Karpas-422 (cell line): ENCODE measurements around the gene KCNJ6. TPM values are rescaled to one million over a fixed set of nuclear protein-coding genes. Genes with fewer than 3 reads are reported as not detected.

Source experiments
- DNase-seq: peaks from one replicate; pipeline ENCODE4 v3.0.0-alpha.2; 2015
- H2AFZ ChIP-seq: fragments of 200-600 bp; sonication (generic); 2 replicates; pipeline ENCODE4 v1.6.1; 2014; ENCODE audit warnings: antibody characterized with exemption, low read length, mixed read lengths
- H3K27ac ChIP-seq: fragments of 200-600 bp; sonication (generic); 2 replicates; pipeline ENCODE4 v1.5.1; 2014; ENCODE audit warnings: mild to moderate bottlenecking, low read length, moderate library complexity
- H3K27me3 ChIP-seq: fragments of 200-600 bp; sonication (generic); 2 replicates; pipeline ENCODE4 v1.6.1; 2014; ENCODE audit warnings: low read length, mixed read lengths
- H3K36me3 ChIP-seq: fragments of 200-600 bp; sonication (generic); 2 replicates; pipeline ENCODE4 v1.6.1; 2014; ENCODE audit warnings: low read length, mixed read lengths; ENCODE audit not compliant: insufficient read depth
- H3K4me1 ChIP-seq: fragments of 200-600 bp; sonication (generic); 2 replicates; pipeline ENCODE4 v1.6.1; 2014; ENCODE audit warnings: mild to moderate bottlenecking, low read length, mixed read lengths
- H3K4me2 ChIP-seq: fragments of 200-600 bp; sonication (generic); 2 replicates; pipeline ENCODE4 v1.6.1; 2014; ENCODE audit warnings: low read length, low read depth, mild to moderate bottlenecking; ENCODE audit not compliant: poor library complexity, severe bottlenecking
- H3K4me3 ChIP-seq: fragments of 200-600 bp; sonication (generic); 2 replicates; pipeline ENCODE4 v1.5.1; 2014; ENCODE audit warnings: mild to moderate bottlenecking, antibody characterized with exemption, low read length, mixed read lengths
- H3K79me2 ChIP-seq: fragments of 200-600 bp; sonication (generic); 2 replicates; pipeline ENCODE4 v1.6.1; 2014; ENCODE audit warnings: mild to moderate bottlenecking, low read length, mixed read lengths
- H3K9ac ChIP-seq: fragments of 200-600 bp; sonication (generic); 2 replicates; pipeline ENCODE4 v1.6.0; 2014; ENCODE audit warnings: low read length
- H3K9me2 ChIP-seq: fragments of 200-600 bp; sonication (generic), shearing (Covaris generic); replicated peaks from 2 replicates; pipeline ENCODE4 v1.6.0; 2014; ENCODE audit warnings: mild to moderate bottlenecking, low read length, moderate library complexity; ENCODE audit not compliant: insufficient read depth
- H3K9me3 ChIP-seq: fragments of 300-700, 200-600 bp; sonication (generic); 2 replicates; pipeline ENCODE4 v1.6.1; 2014; ENCODE audit warnings: low read length, mixed read lengths
- H4K20me1 ChIP-seq: fragments of 200-600 bp; sonication (generic); 2 replicates; pipeline ENCODE4 v1.6.1; 2014; ENCODE audit warnings: mild to moderate bottlenecking, antibody characterized with exemption, low read length, low read depth; ENCODE audit not compliant: insufficient read depth
- total RNA-seq: library from RNA; depleted of rRNA; stranded (reverse); fragments of >200 nt; shearing (Covaris generic); gene quantifications from 2 replicates; pipeline ENCODE4 v1.2.3, GENCODE V29; 2014; ENCODE audit warnings: low replicate concordance

The KCNJ6 gene
- total RNA-seq, 1 experiment from 2014 or later, result not detected

DNA sequence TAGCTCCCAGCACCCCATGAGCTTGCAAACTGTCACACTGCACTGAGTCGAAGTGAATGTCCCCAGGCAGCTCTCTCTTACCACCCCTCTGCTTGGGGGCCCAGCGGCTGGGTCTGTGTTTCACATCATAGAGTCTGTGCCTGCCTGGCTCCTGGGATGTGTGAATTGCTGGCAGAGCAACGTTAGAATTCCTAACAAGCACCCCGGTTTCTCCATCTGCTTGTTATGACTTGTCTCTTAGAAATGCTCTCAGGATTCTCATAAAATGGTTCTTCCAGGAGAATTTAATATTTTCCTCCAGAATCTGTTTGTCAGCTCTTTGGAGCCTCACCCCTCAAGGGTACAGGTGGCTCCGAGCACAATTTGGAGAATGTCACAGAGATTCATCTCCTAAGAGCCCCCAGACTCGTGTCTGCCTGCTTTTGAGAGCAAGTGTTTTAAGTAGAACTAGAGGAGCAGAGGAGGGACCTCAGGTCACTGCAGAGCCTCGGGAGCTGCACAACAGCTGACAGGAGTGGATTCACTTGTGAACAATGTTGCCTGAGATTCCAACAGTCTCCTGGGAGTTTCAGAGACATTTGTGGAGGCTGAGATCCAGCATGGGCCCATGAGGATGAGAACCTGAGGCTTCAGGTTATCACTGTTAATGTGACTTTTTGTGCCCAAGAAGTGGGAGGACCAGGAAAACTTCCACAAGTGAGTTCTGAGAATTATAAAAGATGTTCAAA lies 131.5 kb downstream of the KCNJ6 start:
- Histone ChIP-seq H3K27me3 (no peaks in the 10 kb centered on the region), H4K20me1 (no peaks in the 10 kb centered on the region), H3K4me2 (no peak overlapping the region), H3K9ac (no peak overlapping the region), H3K79me2 (no peaks in the 10 kb centered on the region), H3K27ac (no peak overlapping the region), H2AFZ (no peak overlapping the region), H3K4me1 (no peaks in the 10 kb centered on the region), H3K4me3 (no peak overlapping the region), H3K9me3 (no peaks in the 10 kb centered on the region), H3K9me2 (no peaks in the 10 kb centered on the region), H3K36me3 (no peaks in the 10 kb centered on the region)
- no peak for DNase-seq

DNA sequence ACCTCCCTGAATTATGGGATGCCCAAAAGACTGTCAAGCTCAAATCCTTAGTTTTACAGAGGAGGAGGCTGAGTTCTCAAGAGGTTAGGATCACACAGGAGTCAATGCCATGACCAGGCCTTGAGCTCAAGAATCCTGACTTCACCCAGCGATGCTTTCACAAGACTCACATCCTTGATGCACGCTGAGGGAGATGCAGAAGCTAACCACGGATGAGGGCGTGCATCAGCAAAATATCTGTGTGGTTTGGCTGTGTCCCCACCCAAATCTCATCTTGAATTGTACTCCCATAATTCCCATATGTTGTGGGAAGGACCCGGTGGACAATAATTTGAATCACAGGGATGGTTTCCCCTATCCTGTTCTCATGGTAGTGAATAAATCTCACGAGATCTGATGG lies 133.2 kb downstream of the KCNJ6 start:
- H3K9me3 ChIP-seq, result no peaks in the 10 kb centered on the region

DNA sequence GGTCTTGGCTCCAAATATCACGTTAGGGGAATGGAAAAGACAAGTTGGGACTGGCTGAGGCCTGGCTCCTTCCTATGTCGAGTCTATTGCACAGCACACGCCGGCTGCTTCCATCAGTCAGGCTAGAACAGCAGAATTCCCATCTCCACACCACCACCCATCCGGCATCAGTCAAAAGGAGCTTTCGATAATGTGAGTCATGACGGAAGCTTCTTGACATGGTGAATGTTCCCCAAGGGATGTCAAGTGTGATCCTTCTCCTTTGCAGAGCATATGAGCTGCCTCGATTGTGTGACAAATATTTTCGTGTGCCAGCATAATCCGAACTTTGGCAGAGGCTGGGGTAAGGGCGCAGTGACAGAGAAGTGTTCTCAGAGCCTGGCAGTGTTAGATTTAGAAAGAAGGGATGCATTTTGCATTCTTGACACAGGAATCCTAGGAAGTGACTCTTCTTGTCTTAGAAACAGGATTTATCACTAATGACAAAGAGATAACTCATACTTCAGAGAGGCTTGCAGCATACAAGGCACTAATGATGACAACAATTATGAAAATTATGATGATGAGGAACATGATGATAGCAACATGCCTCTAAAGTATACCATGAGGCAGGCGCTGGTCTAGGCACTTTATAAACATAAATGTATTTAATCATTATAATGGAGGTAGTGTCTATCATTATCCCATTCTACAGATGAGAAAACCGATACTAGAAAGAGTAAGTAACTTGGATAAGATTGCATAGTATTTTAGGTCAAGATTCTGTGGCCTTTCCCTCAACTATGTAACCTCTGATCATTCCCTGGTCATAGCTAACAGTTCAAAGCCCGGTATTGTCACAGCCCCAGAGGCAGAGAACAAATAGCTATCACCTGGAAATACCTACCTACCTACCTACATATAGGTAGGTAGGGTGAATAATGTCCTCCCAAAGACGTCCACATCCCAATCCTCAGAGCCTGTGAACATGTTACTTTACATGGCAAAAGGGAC lies 135.0 kb downstream of the KCNJ6 start:
- H3K27me3 ChIP-seq, result no peaks in the 10 kb centered on the region
- no peak overlapping the region for H3K4me3 ChIP-seq
- H4K20me1 ChIP-seq, result no peaks in the 10 kb centered on the region
- no peaks in the 10 kb centered on the region for H3K9me3 ChIP-seq
- no peaks in the 10 kb centered on the region for H3K79me2 ChIP-seq
- no peak overlapping the region for H2AFZ ChIP-seq
- no peaks in the 10 kb centered on the region for H3K36me3 ChIP-seq
- H3K9ac ChIP-seq, result no peak overlapping the region
- no peak overlapping the region for H3K4me2 ChIP-seq
- DNase-seq, result no peak
- no peaks in the 10 kb centered on the region for H3K4me1 ChIP-seq
- H3K9me2 ChIP-seq, result no peaks in the 10 kb centered on the region
- H3K27ac ChIP-seq, result no peak overlapping the region

More for the DNA sequence above, 133.2 kb downstream of the KCNJ6 start:
- Histone ChIP-seq H4K20me1 (no peaks in the 10 kb centered on the region), H3K4me2 (no peak overlapping the region), H3K4me1 (no peaks in the 10 kb centered on the region), H3K27me3 (no peaks in the 10 kb centered on the region), H3K79me2 (no peaks in the 10 kb centered on the region), H3K4me3 (no peak overlapping the region), H3K9ac (no peak overlapping the region), H2AFZ (no peak overlapping the region), H3K9me2 (no peaks in the 10 kb centered on the region), H3K27ac (no peak overlapping the region), H3K36me3 (no peaks in the 10 kb centered on the region)
- no peak for DNase-seq

DNA sequence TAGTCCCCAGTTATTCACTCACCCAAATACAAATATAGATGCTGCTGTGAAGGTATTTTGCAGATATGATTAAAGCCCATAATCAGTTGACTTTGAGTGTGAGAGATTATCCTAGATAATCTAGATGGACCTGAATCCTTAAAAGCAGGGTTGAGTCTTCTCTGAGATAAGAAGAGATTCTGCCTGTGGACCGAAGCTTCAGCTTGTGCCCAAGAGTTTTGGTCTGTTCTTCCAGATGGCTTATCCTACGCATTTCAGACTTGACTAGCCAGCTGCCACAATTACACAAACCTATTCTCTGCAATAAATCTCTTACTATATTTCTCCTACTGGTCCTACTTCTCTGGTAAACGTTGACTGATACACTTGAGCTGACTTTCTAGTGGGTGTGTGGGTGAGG lies 145.1 kb downstream of the KCNJ6 start:
- Histone ChIP-seq H3K27ac (no peak overlapping the region), H3K27me3 (no peaks in the 10 kb centered on the region), H3K9ac (no peak overlapping the region), H3K9me2 (no peaks in the 10 kb centered on the region), H3K79me2 (no peaks in the 10 kb centered on the region), H3K9me3 (no peaks in the 10 kb centered on the region), H3K4me1 (no peaks in the 10 kb centered on the region), H4K20me1 (no peaks in the 10 kb centered on the region), H2AFZ (no peak overlapping the region), H3K4me3 (no peak overlapping the region), H3K4me2 (no peak overlapping the region), H3K36me3 (no peaks in the 10 kb centered on the region)
- DNase-seq, result no peak

DNA sequence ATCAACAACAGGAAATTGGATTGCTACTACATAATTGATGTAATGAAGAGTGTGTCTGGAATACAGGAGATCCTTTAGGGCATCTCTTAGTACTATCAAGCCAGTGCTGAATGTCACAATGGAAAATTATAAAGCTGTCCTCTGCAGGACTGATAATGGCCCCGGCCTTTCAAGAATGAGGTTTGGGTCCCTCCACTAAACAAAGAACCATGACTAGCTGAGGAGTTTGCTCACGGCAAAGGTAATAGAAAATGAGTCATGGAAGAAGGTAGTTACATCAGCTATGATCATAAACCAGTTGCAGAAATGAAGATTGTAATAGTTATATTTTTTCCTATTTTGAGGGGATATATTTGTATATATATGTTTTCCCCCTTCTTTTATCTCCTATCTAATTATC lies 145.8 kb downstream of the KCNJ6 start:
- Histone ChIP-seq H3K4me3 (no peak overlapping the region), H3K4me1 (no peaks in the 10 kb centered on the region), H4K20me1 (no peaks in the 10 kb centered on the region), H3K9ac (no peak overlapping the region), H3K9me2 (no peaks in the 10 kb centered on the region), H3K36me3 (no peaks in the 10 kb centered on the region), H3K27me3 (no peaks in the 10 kb centered on the region), H3K79me2 (no peaks in the 10 kb centered on the region), H3K9me3 (no peaks in the 10 kb centered on the region), H2AFZ (no peak overlapping the region), H3K27ac (no peak overlapping the region), H3K4me2 (no peak overlapping the region)
- no peak for DNase-seq

DNA sequence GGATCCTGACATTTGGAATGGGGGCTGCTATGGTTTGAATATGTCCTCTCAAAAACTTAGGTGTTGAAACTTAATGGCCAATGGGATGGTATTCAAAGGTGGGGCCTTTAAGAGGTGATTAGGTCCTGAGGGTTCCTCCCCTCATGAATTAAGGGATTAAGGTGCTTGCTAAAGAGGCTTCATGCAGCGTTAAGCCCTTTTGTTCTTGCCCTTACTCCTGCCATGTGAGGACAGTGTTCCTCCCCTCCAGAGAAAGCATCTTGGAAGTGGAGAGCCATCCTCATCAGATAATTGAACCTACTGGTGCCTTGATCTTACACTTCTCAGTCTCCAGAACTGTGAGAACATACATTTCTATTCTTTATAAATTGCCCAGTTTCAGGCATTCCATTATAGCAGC lies 146.6 kb downstream of the KCNJ6 start:
- Histone ChIP-seq H3K4me2 (no peak overlapping the region), H3K9me2 (no peaks in the 10 kb centered on the region), H3K4me1 (no peaks in the 10 kb centered on the region), H4K20me1 (no peaks in the 10 kb centered on the region), H2AFZ (no peak overlapping the region), H3K4me3 (no peak overlapping the region), H3K27me3 (no peaks in the 10 kb centered on the region), H3K9me3 (no peaks in the 10 kb centered on the region), H3K9ac (no peak overlapping the region), H3K79me2 (no peaks in the 10 kb centered on the region), H3K27ac (no peak overlapping the region), H3K36me3 (no peaks in the 10 kb centered on the region)
- DNase-seq, result no peak

DNA sequence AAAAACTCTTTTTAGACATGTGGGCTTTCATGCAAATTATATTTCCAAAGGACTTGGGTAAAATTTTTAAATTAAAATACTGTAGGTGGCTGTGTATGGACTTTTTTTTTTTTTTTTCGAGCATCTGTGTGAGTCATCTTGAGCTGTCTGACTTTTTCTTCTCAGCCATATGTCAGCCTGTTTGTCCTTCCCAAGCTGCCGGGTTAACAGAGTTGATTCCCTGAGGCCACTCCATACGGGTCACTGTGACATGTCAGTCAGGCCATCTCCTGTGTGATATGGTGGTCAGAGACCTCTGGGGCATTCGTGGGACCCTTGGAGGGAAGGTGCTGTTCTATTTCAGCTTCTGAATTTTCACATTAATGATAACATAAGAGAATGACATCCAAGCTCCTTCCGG lies 148.3 kb downstream of the KCNJ6 start:
- no peaks in the 10 kb centered on the region for H3K4me1 ChIP-seq
- H3K36me3 ChIP-seq, result no peaks in the 10 kb centered on the region
- no peak overlapping the region for H2AFZ ChIP-seq
- no peak overlapping the region for H3K4me3 ChIP-seq
- no peak overlapping the region for H3K27ac ChIP-seq
- H3K9me3 ChIP-seq, result no peaks in the 10 kb centered on the region
- no peaks in the 10 kb centered on the region for H3K9me2 ChIP-seq
- no peak for DNase-seq
- no peak overlapping the region for H3K9ac ChIP-seq
- no peaks in the 10 kb centered on the region for H3K79me2 ChIP-seq
- H3K4me2 ChIP-seq, result no peak overlapping the region
- no peaks in the 10 kb centered on the region for H3K27me3 ChIP-seq
- no peaks in the 10 kb centered on the region for H4K20me1 ChIP-seq

DNA sequence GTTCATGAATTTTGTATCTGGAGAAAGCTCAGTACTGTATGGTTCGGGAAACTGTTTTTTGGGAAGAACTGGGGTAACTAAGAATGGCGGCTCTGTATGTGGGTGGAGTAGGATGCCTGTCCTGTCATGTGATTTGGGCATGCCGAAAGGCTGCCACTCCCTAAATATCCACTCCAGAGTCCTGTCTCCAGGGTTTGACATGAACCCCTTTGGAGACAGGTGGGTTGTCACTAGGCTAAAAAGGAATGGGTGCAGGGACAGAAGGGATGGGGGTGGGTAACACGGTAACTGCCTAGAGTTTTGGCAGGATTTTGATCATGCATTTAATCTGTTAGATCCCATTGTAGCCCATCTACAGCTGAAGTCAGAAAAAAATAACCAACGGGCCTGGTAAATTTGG lies 150.1 kb downstream of the KCNJ6 start:
- Histone ChIP-seq H3K4me2 (no peak overlapping the region), H3K9ac (no peak overlapping the region), H3K9me3 (no peaks in the 10 kb centered on the region), H3K9me2 (no peaks in the 10 kb centered on the region), H3K36me3 (no peaks in the 10 kb centered on the region), H3K27me3 (no peaks in the 10 kb centered on the region), H4K20me1 (no peaks in the 10 kb centered on the region), H3K4me3 (no peak overlapping the region), H2AFZ (no peak overlapping the region), H3K4me1 (no peaks in the 10 kb centered on the region), H3K27ac (no peak overlapping the region), H3K79me2 (no peaks in the 10 kb centered on the region)
- no peak for DNase-seq
